Measurements from ENCODE around the gene BTC.

- TF ChIP-seq, protein P1, sequence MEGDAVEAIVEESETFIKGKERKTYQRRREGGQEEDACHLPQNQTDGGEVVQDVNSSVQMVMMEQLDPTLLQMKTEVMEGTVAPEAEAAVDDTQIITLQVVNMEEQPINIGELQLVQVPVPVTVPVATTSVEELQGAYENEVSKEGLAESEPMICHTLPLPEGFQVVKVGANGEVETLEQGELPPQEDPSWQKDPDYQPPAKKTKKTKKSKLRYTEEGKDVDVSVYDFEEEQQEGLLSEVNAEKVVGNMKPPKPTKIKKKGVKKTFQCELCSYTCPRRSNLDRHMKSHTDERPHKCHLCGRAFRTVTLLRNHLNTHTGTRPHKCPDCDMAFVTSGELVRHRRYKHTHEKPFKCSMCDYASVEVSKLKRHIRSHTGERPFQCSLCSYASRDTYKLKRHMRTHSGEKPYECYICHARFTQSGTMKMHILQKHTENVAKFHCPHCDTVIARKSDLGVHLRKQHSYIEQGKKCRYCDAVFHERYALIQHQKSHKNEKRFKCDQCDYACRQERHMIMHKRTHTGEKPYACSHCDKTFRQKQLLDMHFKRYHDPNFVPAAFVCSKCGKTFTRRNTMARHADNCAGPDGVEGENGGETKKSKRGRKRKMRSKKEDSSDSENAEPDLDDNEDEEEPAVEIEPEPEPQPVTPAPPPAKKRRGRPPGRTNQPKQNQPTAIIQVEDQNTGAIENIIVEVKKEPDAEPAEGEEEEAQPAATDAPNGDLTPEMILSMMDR (IDR thresholded peaks at IDR 0.05): no peak
- TF ChIP-seq POLR2A (IDR thresholded peaks at IDR 0.05): no peak
Measured at GRCh38 chr4:74757136-74757535, 37.2 kb downstream of the BTC start.

Measured in testis (tissue), 2 donors.